NCI-H2227 treated with DMSO at 0.1 percent for 48 hours (cell line): ENCODE data around the gene MBD5.
"Not testable (repeated sequence)": the region's sequence is repeated elsewhere in the genome, so short reads cannot be mapped to it uniquely, and the experiment has no call there.

Source experiments
- DNase-seq: peaks from one replicate; lab custom pipeline; 2025; lab: John Stamatoyannopoulos, UW

Gene MBD5

DNA sequence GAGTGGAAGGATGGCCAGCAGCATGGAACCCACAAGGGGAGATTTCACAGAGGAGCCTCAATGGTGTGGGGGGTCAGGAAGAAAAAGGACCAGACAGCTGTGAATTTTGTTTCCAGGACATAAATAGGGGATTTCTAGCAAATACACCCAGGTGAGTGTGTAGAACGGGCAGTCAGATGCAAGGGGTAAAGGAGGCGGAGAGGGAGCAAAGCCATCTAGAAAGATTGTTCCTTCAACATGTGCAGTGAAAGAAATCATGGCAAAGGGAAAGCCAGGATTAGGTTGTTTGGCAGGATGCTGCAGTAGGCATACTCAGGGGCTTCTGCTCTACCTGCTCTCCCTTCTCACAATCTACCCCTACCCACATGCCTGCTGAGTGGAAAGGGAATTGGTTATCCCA, 504.2 kb downstream of the MBD5 start:
- no peak for DNase-seq

DNA sequence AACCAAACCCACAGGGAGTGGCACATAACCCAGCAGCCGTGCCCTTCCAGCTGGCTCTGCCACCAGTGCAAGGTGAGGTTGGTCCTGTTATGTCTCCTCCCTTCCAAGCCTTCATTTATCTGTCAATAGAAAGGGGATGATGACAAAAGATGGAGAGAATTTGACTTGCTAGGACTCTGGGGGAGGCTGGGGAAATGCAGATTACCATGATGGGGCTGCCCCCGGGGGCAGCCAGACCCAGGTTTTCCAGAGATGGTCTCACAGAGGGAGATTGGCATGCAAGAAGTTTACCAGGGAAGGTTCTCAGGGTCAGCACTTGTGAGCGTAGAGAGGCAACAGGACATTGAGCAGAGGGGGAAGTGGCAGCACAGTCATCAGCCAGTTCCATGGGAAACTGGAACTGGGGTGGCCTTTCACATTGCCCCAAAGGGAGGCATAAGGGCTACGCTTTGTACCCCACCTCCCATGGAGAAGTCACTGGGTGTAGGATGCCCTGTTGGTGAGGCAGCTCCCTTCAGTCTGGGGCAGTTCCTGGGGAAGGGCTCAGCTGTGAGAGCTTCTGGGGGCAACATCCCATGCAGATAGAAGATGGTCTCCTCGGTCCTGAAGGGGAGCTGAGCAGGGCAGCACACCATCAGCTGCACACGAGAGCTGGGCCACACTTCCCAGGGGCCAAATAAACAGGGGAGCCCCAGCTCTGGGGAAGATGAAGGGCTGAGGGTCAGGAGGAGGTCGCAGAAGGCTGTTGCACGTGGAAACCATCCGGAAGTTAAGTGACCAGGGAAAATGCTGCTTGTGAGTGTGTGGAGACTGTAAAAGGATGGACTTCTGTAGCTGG, 505.8 kb downstream of the MBD5 start:
- no peak for DNase-seq

DNA sequence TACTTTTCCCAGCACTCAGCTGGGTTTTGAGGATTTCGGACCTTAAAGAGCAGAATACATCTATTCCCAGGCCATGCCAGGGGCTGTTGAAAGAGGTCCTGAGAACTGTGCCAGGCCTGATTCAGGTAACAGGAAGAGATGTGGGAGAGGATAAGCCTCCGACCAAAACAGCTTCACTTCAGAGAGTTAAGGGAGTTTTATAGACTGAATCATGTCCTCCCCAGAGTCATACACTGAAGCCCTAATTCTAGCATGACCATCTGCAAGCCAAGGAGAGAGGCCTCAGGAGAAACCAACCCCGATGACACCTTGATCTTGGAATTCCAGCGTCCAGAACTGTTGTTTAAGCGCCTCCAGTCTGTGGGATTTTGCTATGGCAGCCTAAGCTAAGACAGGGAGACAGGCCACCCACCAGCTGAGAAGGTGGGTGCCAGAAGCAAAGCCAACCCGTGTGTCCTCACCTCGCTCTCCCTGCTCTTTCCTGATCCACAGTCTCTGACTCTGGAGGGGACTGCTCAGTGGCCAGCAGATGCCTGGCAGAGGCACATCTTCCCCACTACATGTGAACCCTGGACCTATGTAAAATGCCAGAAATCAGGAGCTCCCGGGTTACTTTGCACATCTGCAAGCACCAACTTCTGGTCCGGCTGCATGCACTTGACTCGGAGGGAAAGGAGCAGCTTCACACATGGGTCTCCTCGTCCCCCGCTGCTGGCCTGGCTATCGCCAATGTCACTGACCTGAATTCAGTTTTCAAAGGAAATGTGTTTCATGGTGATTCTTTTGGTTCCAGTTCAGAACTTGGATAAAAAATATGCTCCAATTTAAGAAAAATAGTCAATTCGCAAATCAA, 506.8 kb downstream of the MBD5 start:
- no peak for DNase-seq

DNA sequence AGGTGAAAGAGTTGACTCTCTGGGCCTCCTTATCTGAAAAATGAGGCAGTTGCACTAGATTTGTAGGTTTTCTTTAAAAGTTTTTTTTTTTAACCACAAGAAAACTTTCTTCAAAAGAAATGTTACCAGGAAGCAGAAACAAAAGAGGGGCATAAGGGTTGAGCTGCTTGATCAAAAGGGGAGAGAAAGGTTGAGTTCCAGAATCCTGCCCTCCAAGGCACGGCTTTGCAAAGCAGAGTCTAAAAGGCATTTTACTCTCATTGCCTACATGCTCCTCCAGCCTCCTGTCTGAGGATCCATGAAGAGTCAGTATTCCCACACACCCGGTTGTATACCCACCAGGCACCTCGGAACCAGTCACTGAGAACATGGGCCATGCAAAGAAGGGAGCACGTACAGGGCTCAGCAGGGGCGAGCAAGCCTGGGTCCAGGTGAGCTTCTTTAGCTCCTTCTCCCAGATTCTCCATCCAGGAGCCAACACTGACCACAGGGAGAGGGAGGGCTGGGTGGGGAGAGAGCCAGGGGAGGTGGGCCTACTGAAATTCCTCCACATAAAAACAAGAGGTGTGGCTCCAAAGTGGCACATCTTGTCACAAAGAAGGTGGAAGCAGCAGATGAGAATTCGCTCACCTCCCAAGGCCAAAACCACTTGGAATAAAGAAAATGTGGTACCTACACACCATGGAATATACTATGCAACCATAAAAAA, 507.6 kb downstream of the MBD5 start:
- DNase-seq: no peak

DNA sequence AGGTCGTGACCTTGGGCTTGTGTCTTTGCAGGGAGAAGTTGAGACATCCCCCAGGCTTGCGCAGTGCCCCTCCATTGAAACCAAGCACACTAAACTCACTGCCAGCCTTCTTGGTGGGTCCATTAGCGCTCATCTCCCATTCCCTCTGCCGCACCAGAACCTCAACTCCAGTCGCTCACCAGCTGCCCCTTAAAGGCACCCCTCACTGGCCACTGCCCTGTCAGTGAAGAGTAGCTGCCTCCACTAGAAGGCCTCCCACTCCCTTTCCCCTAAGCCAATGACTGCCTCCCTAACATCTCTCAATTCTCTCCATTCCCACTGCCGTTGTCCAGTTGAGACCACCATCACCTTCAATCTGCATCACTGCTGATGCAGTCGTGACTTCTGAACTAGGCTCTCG, 508.9 kb downstream of the MBD5 start:
- DNase-seq: no peak

DNA sequence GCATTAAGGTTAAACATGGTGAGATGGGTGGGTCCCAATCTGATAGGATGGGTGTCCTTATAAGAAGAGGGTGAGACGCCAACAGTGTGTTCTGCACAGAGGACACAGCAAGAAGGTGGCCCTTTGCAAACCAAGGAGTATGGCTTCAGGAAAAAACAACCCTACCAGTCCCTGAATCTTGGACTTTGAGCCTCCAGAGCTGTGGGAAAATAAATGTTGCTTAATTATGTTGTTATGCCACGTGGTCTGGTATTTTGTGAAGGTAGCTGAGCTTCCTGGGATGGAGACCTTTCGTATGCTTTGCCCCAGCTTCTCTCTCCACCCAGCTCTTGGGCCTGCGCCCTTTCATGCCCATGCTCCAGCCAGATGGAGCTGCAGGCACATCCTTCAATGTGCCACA, 509.5 kb downstream of the MBD5 start:
- DNase-seq: no peak

DNA sequence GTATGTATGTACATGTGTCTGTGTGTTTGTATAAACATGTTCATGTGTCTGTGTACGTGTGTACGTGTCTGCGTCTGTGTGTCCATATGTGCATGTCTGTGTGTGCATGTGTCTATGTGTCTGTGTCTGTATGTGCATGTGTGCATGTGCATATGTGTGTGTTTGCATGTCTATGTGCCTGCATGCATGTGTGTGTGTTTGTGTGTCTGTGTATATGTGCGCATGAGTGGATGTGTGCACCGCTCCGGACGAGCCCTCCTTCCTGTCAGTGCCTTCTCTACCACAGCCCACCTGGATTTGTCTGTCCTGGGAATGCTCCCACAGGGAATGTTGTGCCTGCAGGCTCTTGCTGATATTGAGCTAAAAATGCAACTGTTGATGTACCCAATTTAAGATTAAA, 510.3 kb downstream of the MBD5 start:
- DNase-seq: no peak

DNA sequence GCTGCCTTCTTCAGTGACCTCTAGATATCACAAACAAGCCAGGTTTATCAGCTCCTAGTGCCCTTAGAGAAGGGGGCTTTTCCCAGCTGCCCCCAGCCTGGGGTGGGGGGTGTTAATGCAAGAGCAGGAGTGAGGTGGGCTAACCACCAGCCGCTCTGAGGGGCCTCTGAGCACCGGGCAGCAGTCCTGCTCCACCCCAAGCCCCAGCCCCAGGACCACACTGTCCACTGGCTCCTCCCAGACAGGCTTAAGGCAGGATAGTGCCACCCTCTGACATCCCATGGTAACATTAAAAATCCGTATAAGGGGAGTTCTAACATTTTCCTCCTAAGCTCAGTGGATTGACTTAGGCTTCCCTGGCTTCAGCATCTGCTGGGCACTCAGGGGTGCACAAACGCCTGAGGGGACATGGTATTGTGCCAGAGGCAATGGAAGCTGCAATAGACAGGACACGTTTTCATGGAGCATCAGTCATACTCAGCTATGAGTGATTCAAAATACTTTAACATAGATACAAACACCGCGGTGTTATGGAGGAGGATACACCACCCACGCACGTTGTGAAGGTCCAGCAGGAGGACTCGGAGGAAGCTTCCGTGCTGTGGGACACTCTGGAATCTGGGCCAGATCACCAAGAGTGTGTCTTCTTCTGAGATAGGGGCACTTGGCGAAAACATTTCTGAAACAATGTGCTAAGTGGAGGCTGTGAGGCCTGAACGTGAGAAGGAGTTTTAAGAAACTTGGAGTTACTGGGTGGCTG, 511.0 kb downstream of the MBD5 start:
- no peak for DNase-seq

DNA sequence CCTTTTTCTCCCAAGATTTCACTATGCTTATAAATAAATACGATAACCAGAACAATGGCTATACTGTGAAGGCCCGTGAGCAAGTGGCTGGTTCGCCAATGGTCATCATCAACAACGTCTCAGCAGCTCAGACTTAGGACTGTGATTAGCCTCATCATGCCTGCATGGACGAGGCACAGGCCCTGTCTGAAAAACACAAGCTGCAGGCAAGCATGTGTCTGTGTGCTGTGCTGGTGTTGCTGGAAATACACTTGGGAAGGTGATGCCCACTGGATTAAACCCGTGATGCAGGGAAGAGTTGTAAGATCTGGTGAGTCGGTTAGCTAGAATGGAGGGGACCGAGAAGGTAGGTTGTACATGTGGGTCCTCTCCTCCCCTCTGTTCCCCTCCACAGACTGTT, 512.1 kb downstream of the MBD5 start:
- no peak for DNase-seq

DNA sequence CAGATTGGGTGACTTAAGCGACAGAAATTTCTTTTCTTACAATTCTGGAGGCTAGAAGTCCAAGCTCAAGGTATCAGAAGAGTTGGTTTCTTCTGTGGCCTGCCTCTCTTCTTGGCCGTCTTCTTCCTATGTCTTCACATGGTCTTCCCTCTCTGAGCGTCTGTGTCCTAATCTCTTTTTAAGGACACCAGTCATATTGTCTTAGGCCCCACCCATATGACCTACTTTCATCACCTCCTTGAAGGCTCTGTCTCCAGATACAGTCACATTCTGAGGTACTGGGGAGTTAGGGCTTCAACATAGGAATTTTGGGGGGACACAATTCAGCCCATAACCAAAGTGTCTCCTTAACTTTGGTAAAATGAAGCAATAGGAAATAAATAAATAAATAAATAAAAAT, 512.8 kb downstream of the MBD5 start:
- no peak for DNase-seq

DNA sequence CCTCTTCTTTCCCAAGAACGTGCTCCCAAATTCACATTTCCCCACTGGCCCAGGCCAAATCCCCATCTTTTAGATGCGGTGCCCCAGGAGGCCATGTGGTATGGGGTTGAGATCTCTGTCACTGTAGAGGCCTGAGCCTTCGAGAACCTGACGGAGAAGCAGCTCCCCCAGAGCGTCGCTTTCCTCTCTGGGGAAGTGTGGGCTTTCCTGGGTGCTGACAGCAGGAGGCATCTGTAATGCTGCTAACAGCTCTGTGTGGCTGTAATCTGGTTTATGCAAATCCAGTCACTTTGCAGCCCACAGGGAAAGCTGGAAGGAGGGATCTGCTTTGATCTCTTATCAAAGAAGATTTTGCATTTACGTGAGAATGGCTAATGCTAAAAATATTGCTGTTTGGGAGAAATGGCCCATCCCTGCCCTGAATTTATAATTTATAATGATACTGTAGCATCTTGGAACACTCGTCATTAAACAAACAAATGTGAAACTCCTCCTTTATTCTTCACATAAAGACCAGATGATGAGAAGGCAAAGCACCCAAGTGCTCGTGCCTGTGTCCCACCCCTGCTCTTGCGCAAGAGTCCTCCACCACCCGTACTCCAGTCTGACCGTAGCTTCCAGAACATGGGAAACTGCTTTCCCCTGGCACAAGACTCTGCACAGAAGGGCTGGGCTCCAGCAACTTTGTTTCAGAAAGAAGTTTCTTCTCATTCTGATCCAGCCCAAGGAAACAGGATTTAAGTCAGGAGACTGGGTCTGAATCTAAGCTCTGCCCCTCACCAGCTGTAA, 513.7 kb downstream of the MBD5 start:
- DNase-seq: no peak

DNA sequence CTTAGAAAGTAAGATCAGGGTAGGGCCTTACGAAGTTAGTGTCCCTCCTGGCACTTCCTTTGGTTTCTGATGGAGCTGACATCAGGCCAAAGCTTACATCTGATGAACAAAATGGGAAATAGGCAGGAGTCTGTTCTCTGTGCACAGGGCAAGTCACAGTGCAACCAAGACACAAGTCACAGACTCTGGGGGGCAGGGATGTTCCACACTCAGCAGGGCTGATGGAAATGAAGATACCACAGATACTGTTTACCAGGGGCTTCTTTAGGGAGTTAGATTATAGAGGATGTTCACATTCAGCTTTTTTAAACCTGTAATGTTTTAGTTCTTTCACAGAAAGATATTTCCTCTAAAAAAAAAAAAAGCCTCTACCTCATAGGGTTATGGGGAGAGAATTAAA, 517.5 kb downstream of the MBD5 start:
- DNase-seq: no peak

DNA sequence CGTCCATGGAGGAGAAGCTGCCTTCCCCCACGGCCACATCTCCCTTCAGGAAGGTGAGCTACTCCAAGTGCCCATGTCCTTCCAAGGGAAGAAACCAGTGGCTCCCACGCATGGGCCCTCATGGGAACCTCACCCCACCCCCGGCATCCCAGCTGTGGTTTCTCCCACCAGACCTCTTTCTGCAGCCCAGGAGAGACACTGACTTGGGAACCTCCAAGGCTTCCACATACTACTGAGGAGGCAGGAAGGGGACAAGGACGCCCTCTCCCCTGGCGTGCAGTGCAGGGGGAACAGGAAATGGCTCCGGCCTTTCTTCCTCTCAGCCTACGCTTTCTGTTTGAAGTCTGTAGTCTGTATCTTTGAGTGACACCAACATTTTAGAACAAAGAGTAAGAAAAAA, 519.1 kb downstream of the MBD5 start:
- no peak for DNase-seq

DNA sequence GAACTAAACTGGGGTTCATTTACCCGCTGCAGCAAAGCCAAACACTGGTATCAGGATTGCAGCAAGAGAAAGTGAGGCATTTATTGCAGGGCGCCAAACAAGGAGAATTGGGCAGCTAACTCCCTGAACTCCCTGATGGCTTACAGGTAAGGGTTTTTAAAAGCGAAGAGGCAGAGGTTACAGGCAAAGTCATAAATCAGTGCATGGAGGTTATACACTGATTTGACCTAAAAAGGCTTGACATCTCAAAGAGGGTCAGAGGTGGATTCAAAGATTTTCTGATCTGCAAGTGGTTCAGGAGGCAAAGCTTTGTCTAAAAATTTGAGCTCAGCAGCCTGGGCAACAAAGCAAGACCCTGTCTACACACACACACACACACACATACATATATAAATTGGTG, 520.9 kb downstream of the MBD5 start:
- no peak for DNase-seq

DNA sequence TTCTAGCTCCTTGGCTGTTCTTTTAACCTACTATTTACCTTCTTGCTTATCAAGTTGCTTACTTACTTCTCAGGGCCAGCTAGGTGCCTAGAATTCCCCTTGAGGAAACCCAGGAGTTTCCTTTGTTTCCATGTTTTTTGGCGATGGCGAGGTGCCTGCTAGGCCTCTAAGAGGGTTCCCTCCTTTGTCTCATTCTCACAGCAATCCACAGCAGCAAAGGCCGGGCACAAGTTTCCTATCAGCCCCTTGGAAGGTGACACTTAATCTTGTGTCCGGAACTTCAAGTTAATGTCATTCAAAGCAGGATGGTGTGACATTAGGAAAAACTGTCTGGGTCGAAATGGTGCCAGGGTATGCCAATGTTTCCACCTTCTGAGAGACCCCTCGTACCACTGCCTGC, 521.7 kb downstream of the MBD5 start:
- no peak for DNase-seq

DNA sequence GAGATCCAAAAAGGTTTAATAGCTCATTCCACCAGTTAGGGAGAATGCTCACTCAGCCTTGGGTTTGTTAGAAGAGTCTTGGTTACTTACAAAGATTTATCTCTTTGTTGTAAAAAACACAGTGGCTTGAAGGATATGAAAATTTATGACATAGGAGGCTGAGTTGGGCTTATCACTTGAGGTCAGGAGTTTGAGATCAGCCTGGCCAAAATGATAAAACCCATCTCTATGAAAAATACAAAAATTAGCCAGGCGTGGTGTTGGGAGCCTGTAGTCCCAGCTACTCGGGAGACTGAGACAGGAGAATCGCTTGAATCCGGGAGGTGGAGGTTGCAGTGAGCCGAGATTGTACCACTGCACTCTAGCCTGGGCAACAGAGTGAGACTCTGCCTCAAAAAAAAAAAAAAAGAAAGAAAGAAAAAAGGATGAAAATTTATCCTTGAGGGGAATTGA, 522.2 kb downstream of the MBD5 start:
- DNase-seq: not testable (repeated sequence)

DNA sequence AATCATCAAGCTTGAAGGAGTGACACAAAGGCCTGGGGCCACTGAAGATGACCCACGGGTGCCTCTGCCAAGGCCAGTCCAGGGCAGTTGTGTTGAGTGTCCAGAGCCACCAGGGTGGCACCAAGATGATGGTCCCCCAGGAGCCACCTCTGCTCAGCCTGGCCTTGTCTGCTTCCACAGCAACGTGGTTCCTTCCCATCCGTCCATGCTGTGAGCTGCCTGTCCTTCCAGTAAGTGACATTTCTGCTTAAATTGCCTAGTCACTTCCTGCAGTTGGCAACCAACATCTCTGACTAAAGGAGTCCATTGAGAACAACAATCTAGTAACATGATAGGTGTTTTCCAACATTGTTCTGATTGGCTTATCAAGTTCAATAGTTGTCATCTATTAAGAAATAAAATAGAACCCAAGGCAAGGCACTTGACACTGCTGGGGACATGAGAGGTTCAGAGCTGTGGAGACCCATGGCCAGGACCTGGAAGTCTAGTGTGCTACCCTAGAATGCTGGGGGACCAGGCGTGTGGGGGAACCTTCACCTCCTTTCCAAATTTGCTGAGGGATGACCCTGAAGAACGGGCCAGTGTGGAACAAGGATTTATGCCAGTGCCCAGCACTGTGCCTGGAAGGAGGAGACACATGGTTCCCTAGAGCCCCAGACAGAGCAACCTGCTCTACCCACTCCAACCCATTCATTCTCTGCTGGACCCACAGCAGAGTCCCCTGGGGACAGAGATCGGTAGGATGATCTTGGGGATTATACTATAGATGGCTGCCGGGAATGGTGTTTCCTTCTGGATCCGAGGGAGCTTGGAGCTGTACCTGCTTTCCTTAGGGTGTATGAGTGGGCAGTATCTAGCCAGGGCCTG, 524.7 kb downstream of the MBD5 start:
- no peak for DNase-seq

DNA sequence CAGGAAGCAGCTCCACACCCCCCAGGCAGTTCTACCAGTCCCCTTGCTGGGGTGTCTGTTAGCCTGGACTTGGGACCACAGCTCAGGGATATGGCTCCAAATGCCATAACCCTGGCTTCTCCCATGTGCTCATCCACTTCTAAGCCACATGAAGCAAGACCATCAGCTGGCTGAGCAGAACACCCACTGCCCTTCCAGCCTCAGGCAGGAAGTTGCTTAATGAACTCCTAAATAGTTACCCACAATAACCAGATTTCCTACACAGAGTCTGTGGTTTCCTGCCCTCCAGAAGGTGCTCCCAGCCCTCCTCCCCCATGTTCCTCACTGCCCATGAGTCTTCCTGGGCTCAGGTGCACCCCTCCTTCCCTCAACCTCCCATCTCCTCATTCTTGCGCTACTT, 525.4 kb downstream of the MBD5 start:
- no peak for DNase-seq

DNA sequence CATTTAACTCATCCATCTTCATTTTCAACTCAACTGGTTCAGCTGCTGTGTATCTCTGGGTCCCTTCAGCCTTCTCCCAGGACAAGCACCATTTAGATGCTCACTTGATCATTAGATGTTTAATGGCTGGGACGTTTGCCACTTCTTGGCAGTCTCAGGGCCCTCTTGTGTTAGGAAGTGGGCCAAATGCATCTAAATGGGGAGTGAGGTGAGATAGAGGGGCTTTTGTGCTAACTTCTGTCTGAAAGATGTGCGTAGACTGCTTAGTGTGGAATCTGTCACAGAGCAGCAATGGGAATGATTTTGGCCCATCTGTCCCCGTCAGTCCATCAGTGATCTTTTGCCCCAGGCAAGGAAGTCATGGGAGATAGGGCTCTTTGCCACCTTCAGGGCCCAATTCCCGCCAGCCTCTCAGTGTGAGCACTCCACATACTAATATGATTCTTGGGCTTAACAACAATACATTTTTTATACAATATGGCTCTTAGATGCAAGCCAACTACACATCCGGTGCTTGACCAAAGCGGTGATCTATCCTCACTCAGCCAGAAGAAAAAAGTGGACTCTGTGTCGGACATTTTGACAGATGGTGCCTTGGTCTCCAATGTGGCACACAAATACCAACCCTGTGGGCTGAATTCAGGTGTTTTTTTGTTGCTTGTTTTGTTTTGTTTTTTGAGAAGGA, 528.0 kb downstream of the MBD5 start:
- no peak for DNase-seq
